ENCODE results near the gene KRT86. TPM values are rescaled to one million over a fixed set of nuclear protein-coding genes. Genes with fewer than 3 reads are reported as not detected.
"Not testable (repeated sequence)": the region's sequence is repeated elsewhere in the genome, so short reads cannot be mapped to it uniquely, and the experiment has no call there.

Gene KRT86
- total and polyA plus RNA-seq, 2 of the 8 experiments (the other 6 are each of a cell fraction or from before 2014, with no cell fraction given), result 0.12 TPM; not detected in 1

- peak; percentile 55 for TF ChIP-seq TEAD4 (IDR thresholded peaks at IDR 0.05; ENCODE audit: low read depth, low read length)
Measured at GRCh38 chr12:52300796-52301691, 26.6 kb downstream of the KRT86 start (continued).

- H2BK15ac ChIP-seq (ENCODE audit: low read length); H4K8ac ChIP-seq (ENCODE audit: extremely low read depth, insufficient read depth, low read length); H3K27ac ChIP-seq (ENCODE audit: low read depth, low read length); H2BK5ac ChIP-seq (ENCODE audit: low read depth, low read length); H2BK20ac ChIP-seq (ENCODE audit: low read length); H3K9me3 ChIP-seq (ENCODE audit: insufficient read depth in 2 of 2, low read depth in 1 of 2, low read length in 1 of 2); H3K18ac ChIP-seq (ENCODE audit: extremely low read depth, low read length); H3K4me1 ChIP-seq (replicated peaks in 1 of 4; ENCODE audit: control insufficient read depth in 3 of 4, insufficient read depth in 4 of 4, low read length in 3 of 4); H3K79me2 ChIP-seq (ENCODE audit: control insufficient read depth in 1 of 2, insufficient read depth in 2 of 2, low read length in 2 of 2); H2BK120ac ChIP-seq (replicated peaks; ENCODE audit: low read depth, low read length); H3K4ac ChIP-seq (replicated peaks; ENCODE audit: insufficient read length, low read depth, low read length); H3K23me2 ChIP-seq (ENCODE audit: low read depth, low read length); H2AFZ ChIP-seq (ENCODE audit: low read length); H3K36me3 ChIP-seq (ENCODE audit: control insufficient read depth in 2 of 4, insufficient read depth in 4 of 4, low read length in 3 of 4); H4K20me1 ChIP-seq (replicated peaks in 1 of 2; ENCODE audit: control insufficient read depth in 1 of 2, insufficient read depth in 2 of 2, low read length in 2 of 2); POLR2A ChIA-PET (ENCODE audit: partially characterized antibody); H3K23ac ChIP-seq (ENCODE audit: insufficient read length); H3K4me2 ChIP-seq (ENCODE audit: insufficient read depth in 1 of 2, low read depth in 2 of 2, low read length in 2 of 2); H4K5ac ChIP-seq (ENCODE audit: insufficient read length, low read depth, low read length); FAIRE-seq; DNase-seq (ENCODE audit: low read depth in 1 of 2, low spot score in 2 of 2); H3K4me3 ChIP-seq (ENCODE audit: extremely low read depth in 1 of 4, insufficient read depth in 2 of 4, low read depth in 3 of 4, low read length in 4 of 4); H2AK5ac ChIP-seq (ENCODE audit: low read depth, low read length); H3K14ac ChIP-seq (ENCODE audit: insufficient read length); H3K9ac ChIP-seq (replicated peaks in 1 of 4; ENCODE audit: extremely low read depth in 1 of 4, low read depth in 3 of 4, low read length in 3 of 4); H4K91ac ChIP-seq (replicated peaks; ENCODE audit: insufficient read length, low read length); H3K56ac ChIP-seq (replicated peaks; ENCODE audit: insufficient read length, low read depth, low read length); H2BK12ac ChIP-seq (ENCODE audit: low read depth, low read length); H3K79me1 ChIP-seq (ENCODE audit: low read depth, low read length): not testable (repeated sequence)
- H3K27me3 ChIP-seq (replicated peaks in 1 of 4; ENCODE audit: control insufficient read depth in 3 of 4, extremely low read depth in 1 of 4, insufficient read depth in 3 of 4, low read length in 3 of 4), result peaks cover 0 to 10% (median 5%) of the 10 kb centered on the region in 4 experiments; a peak in 5 of 7 replicates
- 94% methylated on average over 21 of the region's 31 CpGs; no CpG with 5 or more reads in 1 of the 2 experiments for WGBS, 2 experiments (ENCODE audit: extremely low coverage in 1 of 2, insufficient coverage in 1 of 2, insufficient read length in 1 of 2, insufficient replicate concordance in 2 of 2, low coverage in 1 of 2, low lambda C conversion rate in 2 of 2, missing lambda C conversion rate in 1 of 2)
- CTCF ChIA-PET (ENCODE audit: partially characterized antibody), result interaction anchor here (0.7 kb wide), 1 partner anchor 156 kb away, joined by 3 read pairs; no protein-coding TSS in a partner anchor
Measured at GRCh38 chr12:52301721-52302120, 27.3 kb downstream of the KRT86 start.
